Tibial nerve (tissue), 4 donors: ENCODE measurements around the gene WDR64. TPM values are rescaled to one million over a fixed set of nuclear protein-coding genes. Genes with fewer than 3 reads are reported as not detected.
"Not testable (repeated sequence)": the region's sequence is repeated elsewhere in the genome, so short reads cannot be mapped to it uniquely, and the experiment has no call there.

Experiments
- DNase-seq, 2 donors: peaks; one replicate each; pipeline ENCODE4 v3.0.0-alpha.2; 2019; ENCODE audit warnings: low spot score in 2 of 2
- H3K27ac ChIP-seq, 4 donors: fragments of 200-600 bp; sonication (generic) in 3 of 4; one replicate each; pipeline ENCODE4 v1.5.1; 2017 to 2019; ENCODE audit warnings: mild to moderate bottlenecking in 1 of 4
- H3K27me3 ChIP-seq, 2 donors: fragments of 200-600 bp; sonication (generic) in 1 of 2; one replicate each; pipeline versions ENCODE4 v1.5.1 to v1.6.0; 2017 to 2019
- H3K36me3 ChIP-seq, 3 donors: fragments of 200-600 bp; sonication (generic); one replicate each; pipeline ENCODE4 v1.5.1; 2018 to 2019
- H3K4me1 ChIP-seq, 4 donors: fragments of 200-600 bp; sonication (generic) in 3 of 4; one replicate each; pipeline ENCODE4 v1.5.1; 2017 to 2019
- H3K4me3 ChIP-seq, 4 donors: fragments of 200-600 bp; sonication (generic) in 3 of 4; one replicate each; pipeline ENCODE4 v1.5.1; 2017 to 2019; ENCODE audit warnings: mild to moderate bottlenecking in 1 of 4, moderate library complexity in 1 of 4
- H3K9me3 ChIP-seq, 4 donors: fragments of 200-600 bp; sonication (generic) in 3 of 4; one replicate each; pipeline ENCODE4 v1.5.1; 2017 to 2019
- CTCF ChIP-seq, 5 experiments: fragments of 200-600 bp in 3 of 5; fragments of 450-650 bp in 2 of 5; sonication (generic) in 3 of 5; IDR thresholded peaks; one replicate each; pipeline ENCODE4 v1.5.1; 2016 to 2019; ENCODE audit warnings: antibody characterized with exemption in 5 of 5, mild to moderate bottlenecking in 3 of 5, moderate library complexity in 2 of 5
- EP300 ChIP-seq, 2 donors: sonication (generic); formaldehyde crosslinking; IDR thresholded peaks; one replicate each; pipeline ENCODE4 v1.6.1; 2017; ENCODE audit warnings: antibody characterized with exemption in 2 of 2, mild to moderate bottlenecking in 1 of 2
- POLR2A ChIP-seq, 2 donors: fragments of 450-650 bp; IDR thresholded peaks; one replicate each; pipeline ENCODE4 v1.6.1; 2017; ENCODE audit warnings: antibody characterized with exemption in 2 of 2, mild to moderate bottlenecking in 2 of 2, moderate library complexity in 2 of 2
- WGBS, 2 donors: methylation state at CpG; one replicate each; pipeline ENCODE4 v1.1.5; 2018; 5-methylcytosine and 5-hydroxymethylcytosine counted together
- total RNA-seq, 4 donors: library from RNA; depleted of rRNA; stranded (reverse); fragments of >200 nt; gene quantifications; one replicate each; pipeline ENCODE4 v1.1.0, GENCODE V29; 2016

Gene WDR64
- total RNA-seq, 4 donors from 2014 or later, result 0.42 TPM; not detected in 3

GRCh38 chr1:241701483-241702295, 49.6 kb downstream of the WDR64 start:
- Histone ChIP-seq H3K27ac (no peak overlapping the region), H3K36me3 (no peaks in the 10 kb centered on the region), H3K9me3 (no peaks in the 10 kb centered on the region), H3K27me3 (no peaks in the 10 kb centered on the region), H3K4me3 (no peak overlapping the region), H3K4me1 (no peaks in the 10 kb centered on the region)
- DNase-seq, result no peak
- 52 to 67% methylated on average over 1 of the region's 1 CpG for WGBS, 2 donors
- TF ChIP-seq EP300 (IDR thresholded peaks at IDR 0.05), result no peak
- no peak for TF ChIP-seq CTCF (IDR thresholded peaks at IDR 0.05)
- no peak for TF ChIP-seq POLR2A (IDR thresholded peaks at IDR 0.05)

GRCh38 chr1:241702442-241703373, 50.6 kb downstream of the WDR64 start:
- DNase-seq, result no peak
- WGBS, 2 donors, result 79 to 81% methylated on average over 6 of the region's 6 CpGs
- H3K9me3 ChIP-seq, result no peaks in the 10 kb centered on the region
- no peak overlapping the region for H3K4me3 ChIP-seq
- no peaks in the 10 kb centered on the region for H3K36me3 ChIP-seq
- no peaks in the 10 kb centered on the region for H3K4me1 ChIP-seq
- H3K27me3 ChIP-seq, result no peaks in the 10 kb centered on the region
- no peak overlapping the region for H3K27ac ChIP-seq
- TF ChIP-seq EP300 (IDR thresholded peaks at IDR 0.05) (no peak), POLR2A (IDR thresholded peaks at IDR 0.05) (no peak), CTCF (IDR thresholded peaks at IDR 0.05) (no peak)

- H3K36me3 ChIP-seq, H3K27me3 ChIP-seq, H3K4me3 ChIP-seq, H3K27ac ChIP-seq, H3K9me3 ChIP-seq, DNase-seq, H3K4me1 ChIP-seq: not testable (repeated sequence)
- 84 to 91% methylated on average over 4 of the region's 4 CpGs for WGBS, 2 donors
Measured at GRCh38 chr1:241703739-241704138, 51.7 kb downstream of the WDR64 start.

- H3K9me3 ChIP-seq, result no peaks in the 10 kb centered on the region
- H3K4me3 ChIP-seq, result no peak overlapping the region
- TF ChIP-seq CTCF (IDR thresholded peaks at IDR 0.05) (no peak), POLR2A (IDR thresholded peaks at IDR 0.05) (no peak), EP300 (IDR thresholded peaks at IDR 0.05) (no peak)
- H3K4me1 ChIP-seq, result no peaks in the 10 kb centered on the region
- WGBS, 2 donors, result 74 to 88% methylated on average over 2 of the region's 2 CpGs
- H3K27ac ChIP-seq, result no peak overlapping the region
- no peak for DNase-seq
- H3K27me3 ChIP-seq, result no peaks in the 10 kb centered on the region
- H3K36me3 ChIP-seq, result no peaks in the 10 kb centered on the region
Measured at GRCh38 chr1:241706257-241706656, 54.2 kb downstream of the WDR64 start.

GRCh38 chr1:241706967-241707366, 54.9 kb downstream of the WDR64 start:
- no peaks in the 10 kb centered on the region for H3K4me1 ChIP-seq
- H3K27ac ChIP-seq, result no peak overlapping the region
- H3K9me3 ChIP-seq, result no peaks in the 10 kb centered on the region
- DNase-seq, result no peak
- no peaks in the 10 kb centered on the region for H3K27me3 ChIP-seq
- TF ChIP-seq EP300 (IDR thresholded peaks at IDR 0.05) (no peak), POLR2A (IDR thresholded peaks at IDR 0.05) (no peak), CTCF (IDR thresholded peaks at IDR 0.05) (no peak)
- WGBS, 2 donors, result 64 to 80% methylated on average over 2 of the region's 2 CpGs
- H3K36me3 ChIP-seq, result no peaks in the 10 kb centered on the region
- H3K4me3 ChIP-seq, result no peak overlapping the region
